Tibial artery (tissue), 4 donors: ENCODE data around the gene IL2RA.

Source experiments
- DNase-seq, 2 donors: peaks; one replicate each; pipeline ENCODE4 v3.0.0-alpha.2; 2019
- H3K27ac ChIP-seq, 2 donors: fragments of 200-600 bp; sonication (generic) in 1 of 2; 1 replicate in 1 of 2; 2 replicates in 1 of 2; pipeline ENCODE4 v1.5.1; 2018 to 2019; ENCODE audit warnings: mild to moderate bottlenecking in 1 of 2
- H3K27me3 ChIP-seq, 2 donors: fragments of 200-600 bp; sonication (generic) in 1 of 2; one replicate each; pipeline versions ENCODE4 v1.5.1 to v1.6.0; 2016 to 2019
- H3K36me3 ChIP-seq, 3 donors: fragments of 200-600 bp; sonication (generic) in 2 of 3; one replicate each; pipeline ENCODE4 v1.5.1; 2016 to 2019; ENCODE audit warnings: mild to moderate bottlenecking in 2 of 3
- H3K4me1 ChIP-seq, 4 donors: fragments of 200-600 bp; sonication (generic) in 2 of 4; 1 replicate in 3 of 4; 2 replicates in 1 of 4; pipeline ENCODE4 v1.5.1; 2016 to 2019
- H3K4me3 ChIP-seq, 2 donors: fragments of 200-600 bp; sonication (generic) in 1 of 2; 1 replicate in 1 of 2; 2 replicates in 1 of 2; pipeline ENCODE4 v1.5.1; 2018 to 2019; ENCODE audit warnings: mild to moderate bottlenecking in 2 of 2
- H3K9me3 ChIP-seq, 3 donors: fragments of 200-600 bp; sonication (generic) in 1 of 3; one replicate each; pipeline ENCODE4 v1.5.1; 2016 to 2019
- CTCF ChIP-seq, 2 experiments: fragments of 200-600 bp in 1 of 2; fragments of 450-650 bp in 1 of 2; IDR thresholded peaks; one replicate each; pipeline ENCODE4 v1.5.1; 2017 to 2019; ENCODE audit warnings: antibody characterized with exemption in 2 of 2, mild to moderate bottlenecking in 1 of 2, moderate library complexity in 1 of 2
- intact Hi-C: fragments of 100-400 bp; cut with DNase I; formaldehyde crosslinking; loops from one replicate; pipeline ENCODE4 v1.15.0; 2023; ENCODE audit warnings: low total_unique reads

Gene IL2RA

GRCh38 chr10:6030940-6031339 lies 31.2 kb downstream of the IL2RA start:
- DNase-seq, result no peak
- intact Hi-C loops, result no loop called here
- Histone ChIP-seq H3K4me3 (no peak overlapping the region), H3K27me3 (no peaks in the 10 kb centered on the region), H3K9me3 (peaks cover 0 to 8% (median 7%) of the 10 kb centered on the region in 3 donors), H3K27ac (no peak overlapping the region), H3K4me1 (no peaks in the 10 kb centered on the region), H3K36me3 (no peaks in the 10 kb centered on the region)
- TF ChIP-seq CTCF (IDR thresholded peaks at IDR 0.05), result no peak

GRCh38 chr10:6030217-6030616 lies 31.9 kb downstream of the IL2RA start:
- intact Hi-C loops, result no loop called here

GRCh38 chr10:6027929-6028328 lies 34.2 kb downstream of the IL2RA start:
- intact Hi-C loops, result no loop called here
- no peaks in the 10 kb centered on the region for H3K4me1 ChIP-seq
- H3K27ac ChIP-seq, result no peak overlapping the region
- no peak overlapping the region for H3K4me3 ChIP-seq
- TF ChIP-seq CTCF (IDR thresholded peaks at IDR 0.05), result no peak
- no peaks in the 10 kb centered on the region for H3K27me3 ChIP-seq
- DNase-seq, result no peak
- H3K9me3 ChIP-seq, result peaks cover 0 to 8% (median 7%) of the 10 kb centered on the region in 3 donors
- H3K36me3 ChIP-seq, result no peaks in the 10 kb centered on the region

More at GRCh38 chr10:6030217-6030616, 31.9 kb downstream of the IL2RA start:
- no peak for TF ChIP-seq CTCF (IDR thresholded peaks at IDR 0.05)
- no peaks in the 10 kb centered on the region for H3K4me1 ChIP-seq
- H3K27me3 ChIP-seq, result no peaks in the 10 kb centered on the region
- H3K27ac ChIP-seq, result no peak overlapping the region
- no peak overlapping the region for H3K4me3 ChIP-seq
- DNase-seq, result no peak
- no peaks in the 10 kb centered on the region for H3K36me3 ChIP-seq
- peaks cover 0 to 8% (median 7%) of the 10 kb centered on the region in 3 donors for H3K9me3 ChIP-seq

- Histone ChIP-seq H3K36me3 (no peaks in the 10 kb centered on the region), H3K4me3 (no peak overlapping the region), H3K4me1 (no peaks in the 10 kb centered on the region), H3K27me3 (no peaks in the 10 kb centered on the region), H3K27ac (no peak overlapping the region), H3K9me3 (peaks cover 0 to 8% (median 3%) of the 10 kb centered on the region in 3 donors)
- DNase-seq, result no peak
- intact Hi-C loops, result no loop called here
- no peak for TF ChIP-seq CTCF (IDR thresholded peaks at IDR 0.05)
These were observed 36.4 kb downstream of the IL2RA start for GRCh38 chr10:6025683-6026255.

GRCh38 chr10:6024334-6024682 lies 37.9 kb downstream of the IL2RA start:
- intact Hi-C loops, result no loop called here
- H3K27me3 ChIP-seq, result no peaks in the 10 kb centered on the region
- H3K4me1 ChIP-seq, result no peaks in the 10 kb centered on the region
- no peaks in the 10 kb centered on the region for H3K9me3 ChIP-seq
- no peak overlapping the region for H3K4me3 ChIP-seq
- TF ChIP-seq CTCF (IDR thresholded peaks at IDR 0.05), result no peak
- no peak overlapping the region for H3K27ac ChIP-seq
- DNase-seq, result no peak
- H3K36me3 ChIP-seq, result no peaks in the 10 kb centered on the region
